Testis (tissue), 2 donors: ENCODE data around the gene ROBO1.

ENCODE experiments used
- POLR2A ChIP-seq: fragments of 450-650 bp; IDR thresholded peaks from one replicate; pipeline ENCODE4 v1.6.1; 2017; ENCODE audit warnings: antibody characterized with exemption, mild to moderate bottlenecking, moderate library complexity
- TF ChIP-seq, protein P1 (sequence below), 3 experiments: fragments of 450-650 bp in 2 of 3; fragments of 200-600 bp in 1 of 3; sonication (generic) in 1 of 3; IDR thresholded peaks; one replicate each; pipeline ENCODE4 v1.5.1; 2016 to 2019; ENCODE audit warnings: antibody characterized with exemption in 3 of 3, mild to moderate bottlenecking in 2 of 3, moderate library complexity in 1 of 3

DNA sequence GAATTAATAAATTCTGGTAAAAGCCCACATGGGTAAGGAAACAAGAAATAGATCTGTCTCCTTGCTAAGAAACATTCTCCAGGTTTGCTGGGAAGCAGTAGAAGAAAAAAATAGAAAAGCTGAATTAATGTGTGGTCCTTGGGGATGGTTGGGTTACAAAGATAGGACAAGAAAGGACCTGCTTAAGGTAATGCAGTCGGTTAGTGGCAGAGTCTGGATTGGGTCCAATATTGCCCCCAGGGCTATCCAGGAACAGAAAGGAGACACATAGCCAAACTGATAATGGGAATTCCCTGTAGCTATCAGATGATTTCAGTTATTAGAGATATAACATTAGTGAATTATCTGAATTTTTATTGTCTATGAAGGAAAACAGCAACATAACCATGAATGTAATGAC, 584.3 kb downstream of the ROBO1 start:
- TF ChIP-seq, protein P1, sequence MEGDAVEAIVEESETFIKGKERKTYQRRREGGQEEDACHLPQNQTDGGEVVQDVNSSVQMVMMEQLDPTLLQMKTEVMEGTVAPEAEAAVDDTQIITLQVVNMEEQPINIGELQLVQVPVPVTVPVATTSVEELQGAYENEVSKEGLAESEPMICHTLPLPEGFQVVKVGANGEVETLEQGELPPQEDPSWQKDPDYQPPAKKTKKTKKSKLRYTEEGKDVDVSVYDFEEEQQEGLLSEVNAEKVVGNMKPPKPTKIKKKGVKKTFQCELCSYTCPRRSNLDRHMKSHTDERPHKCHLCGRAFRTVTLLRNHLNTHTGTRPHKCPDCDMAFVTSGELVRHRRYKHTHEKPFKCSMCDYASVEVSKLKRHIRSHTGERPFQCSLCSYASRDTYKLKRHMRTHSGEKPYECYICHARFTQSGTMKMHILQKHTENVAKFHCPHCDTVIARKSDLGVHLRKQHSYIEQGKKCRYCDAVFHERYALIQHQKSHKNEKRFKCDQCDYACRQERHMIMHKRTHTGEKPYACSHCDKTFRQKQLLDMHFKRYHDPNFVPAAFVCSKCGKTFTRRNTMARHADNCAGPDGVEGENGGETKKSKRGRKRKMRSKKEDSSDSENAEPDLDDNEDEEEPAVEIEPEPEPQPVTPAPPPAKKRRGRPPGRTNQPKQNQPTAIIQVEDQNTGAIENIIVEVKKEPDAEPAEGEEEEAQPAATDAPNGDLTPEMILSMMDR (IDR thresholded peaks at IDR 0.05), result no peak
- TF ChIP-seq POLR2A, result no peak
